ENCODE measurements around the gene AFG1L. TPM values are rescaled to one million over a fixed set of nuclear protein-coding genes. Genes with fewer than 3 reads are reported as not detected.

AFG1L gene
- total and polyA plus RNA-seq, 12 donors, result 2.5 to 13.5 (median 6.6) TPM

- DNase-seq, result peak in 3 of 7 donors; percentile 14 to 31 (median 20)
- H3K4me1 ChIP-seq (replicated peaks in 1 of 2), result peaks cover 0 to 4% of the 10 kb centered on the region in 2 donors
- 56 to 58% (median 57%) methylated on average over 6 of the region's 6 CpGs for WGBS, 4 donors
These were observed 69.0 kb downstream of the AFG1L start for GRCh38 chr6:108363889-108364313.

DNA sequence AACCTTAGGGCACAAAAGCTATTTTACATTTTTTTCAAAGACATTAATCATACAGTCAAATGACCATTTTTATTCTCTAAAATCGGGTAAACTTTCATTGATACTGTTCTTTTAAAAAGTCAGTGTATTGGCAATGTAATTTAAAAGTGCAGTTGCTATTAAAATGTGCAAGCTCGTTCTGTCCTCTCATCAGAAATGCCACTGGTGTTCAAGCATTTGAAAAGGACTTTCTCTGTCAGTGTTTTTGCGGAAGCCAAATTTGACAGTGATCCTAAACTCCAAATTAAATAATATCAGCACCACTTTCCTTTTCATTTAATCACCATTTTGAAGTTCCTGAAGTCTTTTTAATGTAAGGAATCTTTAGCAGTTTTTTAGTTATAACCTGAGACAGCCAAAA lies 69.6 kb downstream of the AFG1L start:
- TF ChIP-seq, protein P1, sequence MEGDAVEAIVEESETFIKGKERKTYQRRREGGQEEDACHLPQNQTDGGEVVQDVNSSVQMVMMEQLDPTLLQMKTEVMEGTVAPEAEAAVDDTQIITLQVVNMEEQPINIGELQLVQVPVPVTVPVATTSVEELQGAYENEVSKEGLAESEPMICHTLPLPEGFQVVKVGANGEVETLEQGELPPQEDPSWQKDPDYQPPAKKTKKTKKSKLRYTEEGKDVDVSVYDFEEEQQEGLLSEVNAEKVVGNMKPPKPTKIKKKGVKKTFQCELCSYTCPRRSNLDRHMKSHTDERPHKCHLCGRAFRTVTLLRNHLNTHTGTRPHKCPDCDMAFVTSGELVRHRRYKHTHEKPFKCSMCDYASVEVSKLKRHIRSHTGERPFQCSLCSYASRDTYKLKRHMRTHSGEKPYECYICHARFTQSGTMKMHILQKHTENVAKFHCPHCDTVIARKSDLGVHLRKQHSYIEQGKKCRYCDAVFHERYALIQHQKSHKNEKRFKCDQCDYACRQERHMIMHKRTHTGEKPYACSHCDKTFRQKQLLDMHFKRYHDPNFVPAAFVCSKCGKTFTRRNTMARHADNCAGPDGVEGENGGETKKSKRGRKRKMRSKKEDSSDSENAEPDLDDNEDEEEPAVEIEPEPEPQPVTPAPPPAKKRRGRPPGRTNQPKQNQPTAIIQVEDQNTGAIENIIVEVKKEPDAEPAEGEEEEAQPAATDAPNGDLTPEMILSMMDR (IDR thresholded peaks at IDR 0.05), result no peak
- TF ChIP-seq POLR2A (IDR thresholded peaks at IDR 0.05), result no peak
- 46 to 68% (median 61%) methylated on average over 3 of the region's 3 CpGs for WGBS, 4 donors
- Histone ChIP-seq H3K4me3 (peak overlapping the region in 2 of 4 donors; percentile 5 to 50), H3K36me3 (replicated peaks in 1 of 2) (no peaks in the 10 kb centered on the region), H3K27ac (peak overlapping the region in 1 of 5 donors; percentile 38), H3K9me3 (replicated peaks in 1 of 3) (no peaks in the 10 kb centered on the region), H3K27me3 (no peaks in the 10 kb centered on the region), H3K4me1 (replicated peaks in 1 of 2) (peaks cover 0 to 4% of the 10 kb centered on the region in 2 donors)
- no peak for DNase-seq
- intact Hi-C loops (cut with DNase I), result no loop called here

More at GRCh38 chr6:108363889-108364313, 69.0 kb downstream of the AFG1L start:
- no peaks in the 10 kb centered on the region for H3K27me3 ChIP-seq
- TF ChIP-seq, protein P1 (IDR thresholded peaks at IDR 0.05), result no peak
- TF ChIP-seq POLR2A (IDR thresholded peaks at IDR 0.05), result no peak
- H3K27ac ChIP-seq, result peak overlapping the region in 1 of 5 donors; percentile 38
- H3K9me3 ChIP-seq (replicated peaks in 1 of 3), result no peaks in the 10 kb centered on the region
- H3K36me3 ChIP-seq (replicated peaks in 1 of 2), result no peaks in the 10 kb centered on the region
- intact Hi-C loops (cut with DNase I), result no loop called here
- peak overlapping the region in 2 of 4 donors; percentile 5 to 50 for H3K4me3 ChIP-seq

GRCh38 chr6:108365478-108365877 lies 70.6 kb downstream of the AFG1L start:
- intact Hi-C loops (cut with DNase I), result no loop called here
- H3K4me3 ChIP-seq, result no peak overlapping the region
- DNase-seq, result peak in 2 of 7 donors; percentile 19 to 22
- peaks cover 0 to 4% of the 10 kb centered on the region in 2 donors for H3K4me1 ChIP-seq (replicated peaks in 1 of 2)
- no peak overlapping the region for H3K27ac ChIP-seq
- H3K36me3 ChIP-seq (replicated peaks in 1 of 2), result no peaks in the 10 kb centered on the region
- TF ChIP-seq, protein P1 (IDR thresholded peaks at IDR 0.05), result no peak
- no peak for TF ChIP-seq POLR2A (IDR thresholded peaks at IDR 0.05)
- H3K27me3 ChIP-seq, result no peaks in the 10 kb centered on the region
- no peaks in the 10 kb centered on the region for H3K9me3 ChIP-seq (replicated peaks in 1 of 3)

DNA sequence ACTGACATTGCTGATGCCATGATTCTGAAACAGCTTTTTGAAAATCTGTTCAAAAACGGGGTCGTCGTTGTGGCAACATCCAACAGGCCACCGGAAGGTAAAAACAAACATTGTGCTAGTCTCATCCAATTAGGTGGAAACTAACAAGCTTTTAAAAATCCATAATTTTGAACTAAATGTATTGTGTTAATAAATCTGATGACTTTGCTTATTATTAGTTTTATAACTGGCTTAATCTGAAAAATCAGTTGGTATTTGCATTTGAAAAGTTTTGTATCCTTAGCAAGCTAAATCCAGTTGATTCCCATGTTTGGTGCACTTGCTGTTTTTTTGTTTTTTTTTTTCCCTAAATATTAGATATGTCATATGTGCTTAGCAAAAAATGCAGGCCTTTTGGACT lies 71.4 kb downstream of the AFG1L start:
- WGBS, 4 donors, result 92 to 97% (median 94%) methylated on average over 4 of the region's 4 CpGs
- H3K4me3 ChIP-seq, result no peak overlapping the region
- intact Hi-C loops (cut with DNase I), result no loop called here
- H3K4me1 ChIP-seq (replicated peaks in 1 of 2), result peaks cover 0 to 4% of the 10 kb centered on the region in 2 donors
- no peaks in the 10 kb centered on the region for H3K27me3 ChIP-seq
- no peaks in the 10 kb centered on the region for H3K36me3 ChIP-seq (replicated peaks in 1 of 2)
- no peak for DNase-seq
- H3K27ac ChIP-seq, result no peak overlapping the region
- TF ChIP-seq, protein P1 (IDR thresholded peaks at IDR 0.05), result no peak
- no peak for TF ChIP-seq POLR2A (IDR thresholded peaks at IDR 0.05)
- no peaks in the 10 kb centered on the region for H3K9me3 ChIP-seq (replicated peaks in 1 of 3)

Data from adrenal gland (tissue), 12 donors.